HG02623 (cell line): ENCODE data around the gene OR7A5.
"Not testable (repeated sequence)": the region's sequence is repeated elsewhere in the genome, so short reads cannot be mapped to it uniquely, and the experiment has no call there.

ENCODE experiments used
- ATAC-seq: cut with Tn5 transposase; IDR thresholded peaks from one replicate; pipeline ENCODE4 v1.9.1; 2021; ENCODE audit warnings: moderate library complexity; ENCODE audit not compliant: unreplicated experiment

The OR7A5 gene

DNA sequence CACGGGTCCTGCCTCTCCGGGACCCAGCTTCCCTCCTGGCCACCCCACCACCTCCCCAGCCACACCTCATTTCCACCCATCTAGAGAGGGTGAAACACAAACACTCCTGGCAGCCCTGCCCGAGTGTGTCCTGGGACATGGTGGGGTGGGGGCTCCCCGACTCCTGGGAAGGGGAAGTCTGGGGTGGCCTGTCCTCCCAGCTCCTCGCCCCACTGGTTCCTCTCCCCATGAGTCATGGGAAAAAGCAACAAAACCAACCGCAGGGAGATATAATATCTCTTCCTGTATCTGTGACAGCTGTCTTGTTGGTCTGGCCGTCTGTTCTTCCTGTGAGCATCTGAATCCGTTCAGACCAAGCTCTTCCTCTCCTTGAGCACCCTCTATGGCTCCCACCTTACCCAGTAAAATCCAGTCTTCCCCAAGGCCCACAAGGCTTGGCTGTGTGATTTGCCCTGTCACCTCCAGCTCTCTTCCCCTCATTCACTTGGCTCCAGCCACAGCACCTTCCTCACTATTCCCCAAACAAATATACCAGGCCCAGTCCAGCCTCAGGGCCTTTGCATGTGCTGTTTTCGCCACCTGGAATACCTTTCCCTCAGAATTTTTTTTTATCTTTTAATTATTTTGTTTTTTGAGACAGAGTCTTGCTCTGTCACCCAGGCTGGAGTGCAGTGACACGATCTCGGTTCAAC is 49.7 kb downstream of the OR7A5 start:
- not testable (repeated sequence) for ATAC-seq

DNA sequence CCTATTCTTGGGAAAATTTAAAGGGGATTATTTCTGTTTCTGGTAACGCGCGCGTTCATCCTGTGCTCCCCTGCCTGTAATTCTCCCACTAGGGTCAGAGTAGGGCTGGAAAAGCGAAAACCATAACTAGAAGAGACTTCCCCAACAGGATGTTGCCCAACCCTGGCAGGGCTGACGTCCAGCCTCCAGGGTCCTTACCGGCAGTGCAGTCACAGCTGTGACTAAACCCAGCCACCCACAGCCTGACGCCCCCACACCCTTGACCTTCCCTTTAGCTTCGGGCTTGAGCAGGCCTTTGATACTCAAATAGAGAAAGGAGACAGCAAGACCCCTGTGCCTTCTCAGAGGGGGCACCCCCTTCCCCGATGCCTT is 50.3 kb downstream of the OR7A5 start:
- not testable (repeated sequence) for ATAC-seq

DNA sequence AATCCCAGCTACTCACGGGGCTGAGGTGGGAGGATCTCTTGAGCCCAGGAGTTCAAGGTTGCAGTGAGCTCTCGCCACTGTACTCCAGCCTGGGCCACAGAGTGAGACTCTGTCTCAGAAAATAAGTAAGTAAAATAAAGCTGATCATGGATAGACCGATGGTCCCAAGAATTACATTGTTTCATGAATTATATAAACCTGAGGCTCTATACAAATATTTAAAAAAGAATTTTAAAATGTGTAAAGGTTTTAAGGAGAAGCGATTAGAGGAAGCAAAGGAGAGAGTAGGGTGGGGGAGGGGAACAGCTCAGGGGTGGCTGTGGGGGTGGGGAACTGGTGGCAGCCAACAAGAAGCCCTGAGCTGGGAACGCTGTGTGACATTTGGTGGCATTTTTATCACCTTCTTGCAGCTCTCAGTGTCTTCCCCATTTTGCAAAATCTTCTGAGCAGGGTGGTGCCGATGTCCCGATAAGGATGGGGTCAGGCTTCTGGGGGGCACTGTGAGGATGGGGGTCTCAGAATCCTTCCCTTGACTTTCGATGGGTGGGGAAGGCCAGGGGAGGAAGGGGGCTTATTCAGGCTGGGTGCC is 51.5 kb downstream of the OR7A5 start:
- ATAC-seq: not testable (repeated sequence)

DNA sequence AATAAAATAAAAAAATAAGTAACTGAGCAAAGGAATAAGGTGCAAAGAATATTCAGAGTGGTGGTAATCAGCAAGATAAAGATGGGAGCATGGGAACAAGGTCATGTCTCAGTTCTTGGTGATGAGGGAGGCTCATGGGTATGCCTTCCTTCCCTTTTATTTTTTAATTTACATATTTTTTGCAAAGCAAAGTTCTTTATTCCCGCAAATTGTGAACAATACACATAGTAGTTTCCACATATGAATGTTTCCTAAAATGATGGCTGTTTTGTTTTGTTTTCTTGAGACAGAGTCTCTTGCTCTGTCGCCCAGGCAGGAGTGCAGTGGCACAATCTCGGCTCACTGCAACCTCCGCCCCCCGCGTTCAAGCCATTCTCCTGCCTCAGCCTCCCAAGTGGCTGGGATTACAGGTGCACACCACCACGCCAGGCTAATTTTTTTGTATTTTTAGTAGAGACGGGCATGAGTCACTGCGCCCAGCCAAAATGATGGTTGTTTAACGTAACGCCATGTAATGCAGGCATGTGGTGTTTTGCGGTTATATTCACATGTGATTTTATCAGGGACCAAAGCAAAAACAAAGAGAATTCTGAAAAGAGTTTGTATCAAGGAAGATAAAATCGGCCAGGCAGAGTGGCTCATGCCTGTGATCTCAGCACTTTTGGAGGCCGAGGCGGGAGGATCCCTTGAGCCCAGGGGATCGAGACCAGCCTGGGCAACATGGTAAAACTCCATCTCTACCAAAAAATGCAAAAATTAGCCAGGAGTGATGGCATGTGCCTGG is 52.2 kb downstream of the OR7A5 start:
- ATAC-seq: no peak

DNA sequence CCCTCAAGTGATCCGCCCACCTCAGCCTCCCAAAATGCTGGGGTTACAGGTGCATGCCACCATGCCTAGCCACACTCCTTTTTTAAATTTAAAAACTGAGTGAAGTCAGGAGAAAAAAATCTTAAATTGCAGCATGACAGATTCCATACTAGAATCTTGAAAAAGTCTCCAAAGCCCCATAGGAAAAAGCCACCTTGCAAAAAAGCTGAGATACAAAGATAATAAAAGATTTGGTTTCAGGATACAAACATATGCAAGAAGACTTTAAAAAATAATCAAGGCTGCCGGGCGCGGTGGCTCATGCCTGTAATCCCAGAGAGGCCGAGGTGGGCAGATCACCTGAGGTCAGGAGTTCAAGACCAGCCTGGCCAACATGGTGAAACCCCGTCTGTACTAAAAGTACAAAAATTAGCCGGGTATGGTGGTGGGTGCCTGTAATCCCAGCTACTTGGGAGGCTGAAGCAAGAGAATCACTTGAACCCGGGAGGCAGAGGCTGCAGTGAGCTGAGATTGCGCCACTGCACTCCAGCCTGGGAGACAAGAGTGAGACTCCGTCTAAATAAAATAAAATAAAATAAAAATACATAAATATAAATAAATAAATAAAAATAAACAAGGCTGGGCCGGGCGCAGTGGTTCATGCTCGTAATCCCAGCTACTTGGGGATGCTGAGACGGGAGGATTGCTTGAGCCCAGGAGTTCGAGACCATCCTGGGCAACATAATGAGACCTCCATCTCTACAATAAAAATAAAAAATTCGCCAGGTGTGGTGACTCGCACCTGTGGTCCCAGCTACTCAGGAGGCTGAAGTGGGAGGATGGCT is 53.1 kb downstream of the OR7A5 start:
- ATAC-seq: not testable (repeated sequence)

DNA sequence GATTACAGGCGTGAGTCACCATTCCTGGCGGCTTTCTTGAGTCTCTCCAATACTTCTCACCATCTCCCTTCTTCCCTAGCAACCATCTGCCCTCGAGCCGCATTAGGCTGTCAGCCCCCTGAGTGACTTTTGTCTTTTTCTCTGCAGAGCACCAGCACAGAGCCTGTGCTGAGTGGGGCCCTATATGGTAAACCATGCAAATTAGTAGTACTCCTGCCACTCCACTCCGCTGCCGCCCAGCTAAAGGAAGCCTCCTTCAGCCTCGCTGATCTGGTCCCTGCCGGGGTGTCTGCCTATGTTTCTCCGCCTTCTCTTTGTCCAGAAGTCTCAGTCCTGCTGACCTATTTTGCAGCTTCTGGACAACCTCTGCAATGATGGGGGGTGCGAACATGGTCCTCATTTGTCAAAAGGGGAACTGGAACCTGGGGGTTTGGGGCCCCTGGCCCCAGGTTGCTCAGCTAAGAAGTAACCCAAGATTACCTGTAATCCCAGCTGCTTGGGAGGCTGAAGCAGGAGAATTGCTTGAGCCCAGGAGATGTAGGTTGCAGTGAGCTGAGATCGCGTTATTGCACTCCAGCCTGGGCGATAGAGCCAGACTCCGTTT is 54.3 kb downstream of the OR7A5 start:
- not testable (repeated sequence) for ATAC-seq

DNA sequence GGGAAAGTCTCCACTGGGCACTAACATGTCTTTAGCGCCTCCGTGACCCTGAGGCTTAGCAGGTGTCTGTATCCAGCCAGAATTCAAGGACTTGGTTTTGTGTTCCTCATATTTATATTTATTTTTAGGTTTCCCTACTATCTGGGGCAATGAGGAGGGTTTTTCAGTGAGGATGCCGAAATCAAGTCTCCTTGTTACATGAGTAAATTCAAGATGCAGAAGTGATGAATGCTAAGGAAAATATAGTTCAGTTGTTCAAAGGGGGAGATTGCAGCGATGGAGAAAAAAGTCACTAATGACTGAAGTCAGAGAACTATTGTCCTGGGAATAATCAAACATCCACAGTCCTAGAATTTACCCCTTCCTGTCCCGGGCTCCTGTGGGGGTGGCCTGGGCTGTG is 55.8 kb downstream of the OR7A5 start:
- ATAC-seq: no peak

DNA sequence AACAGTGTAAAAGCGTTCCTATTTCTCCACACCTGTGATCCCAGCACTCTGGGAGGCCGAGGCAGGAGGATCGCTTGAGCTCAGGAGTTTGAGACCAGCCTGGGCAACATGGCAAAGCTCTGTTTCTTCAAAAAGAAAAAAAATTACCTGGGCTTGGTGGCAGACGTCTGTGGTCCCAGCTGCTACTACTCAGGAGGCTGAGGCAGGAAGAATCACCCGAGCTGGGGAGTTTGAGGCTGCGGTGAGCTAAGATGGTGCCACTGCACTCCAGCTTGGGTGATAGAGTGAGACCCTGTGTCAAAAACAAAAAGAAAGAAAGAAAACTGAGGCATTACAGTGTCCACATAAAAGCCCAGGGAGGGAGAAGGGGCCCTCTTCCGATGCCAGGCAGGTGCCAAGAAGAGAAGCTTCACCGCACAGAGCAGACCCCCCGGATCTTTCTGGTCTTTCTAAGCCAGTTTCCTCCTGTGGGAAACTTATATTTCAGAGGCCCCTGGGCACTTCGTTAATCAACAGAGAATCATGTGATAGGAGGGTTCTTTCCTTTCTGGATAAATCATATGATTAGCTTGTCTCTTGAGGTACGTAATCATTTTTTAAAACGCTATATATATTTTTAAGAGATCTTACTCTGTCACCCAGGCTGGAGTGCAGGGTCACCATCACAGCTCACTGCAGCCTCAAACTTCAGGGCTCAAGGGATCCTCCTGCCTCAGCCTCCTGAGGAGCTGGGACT is 56.7 kb downstream of the OR7A5 start, which contains the start of gene ADGRE2:
TSS of gene ADGRE2 (minus strand) at position 451 of the 736 bp plus-strand sequence. CDS start 1,804 bp downstream, outside the sequence.
- ATAC-seq: not testable (repeated sequence)

DNA sequence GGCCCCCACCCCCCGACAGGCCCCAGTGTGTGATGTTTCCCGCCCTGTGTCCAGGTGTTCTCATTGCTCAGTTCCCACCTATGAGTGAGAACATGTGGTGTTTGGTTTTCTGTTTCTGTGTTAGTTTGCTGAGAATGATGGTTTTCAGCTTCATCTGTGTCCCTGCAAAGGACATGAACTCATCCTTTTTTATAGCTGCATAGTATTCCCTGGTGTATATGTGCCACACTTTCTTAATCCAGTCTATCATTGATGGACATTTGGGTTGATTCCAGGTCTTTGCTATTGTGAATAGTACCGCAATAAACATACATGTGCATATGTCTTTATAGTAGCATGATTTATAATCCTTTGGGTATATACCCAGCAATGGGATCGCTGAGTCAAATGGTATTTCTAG is 57.3 kb downstream of the OR7A5 start:
- ATAC-seq: not testable (repeated sequence)
